Vagina (tissue), 2 donors: ENCODE measurements around the gene AGO4. TPM values are rescaled to one million over a fixed set of nuclear protein-coding genes. Genes with fewer than 3 reads are reported as not detected.

ENCODE experiments used
- DNase-seq, 2 donors: peaks; one replicate each; pipeline ENCODE4 v3.0.0-alpha.2; 2017; ENCODE audit errors: extremely low spot score in 2 of 2
- H3K27ac ChIP-seq: fragments of 200-600 bp; sonication (generic); one replicate; pipeline ENCODE4 v1.5.1; 2019
- H3K27me3 ChIP-seq: fragments of 200-600 bp; sonication (generic); one replicate; pipeline ENCODE4 v1.5.1; 2019
- H3K36me3 ChIP-seq, 2 donors: fragments of 200-600 bp; sonication (generic); one replicate each; pipeline ENCODE4 v1.5.1; 2017 to 2019
- H3K4me1 ChIP-seq: fragments of 200-600 bp; sonication (generic); one replicate; pipeline ENCODE4 v1.5.1; 2019
- H3K4me3 ChIP-seq, 2 donors: fragments of 200-600 bp; sonication (generic); 1 replicate in 1 of 2; 2 replicates in 1 of 2; pipeline ENCODE4 v1.5.1; 2016 to 2019
- H3K9me3 ChIP-seq: fragments of 200-600 bp; sonication (generic); one replicate; pipeline ENCODE4 v1.5.1; 2019
- POLR2A ChIP-seq, 2 donors: fragments of 450-650 bp; IDR thresholded peaks; one replicate each; pipeline ENCODE4 v1.6.1; 2017; ENCODE audit warnings: antibody characterized with exemption in 2 of 2, mild to moderate bottlenecking in 2 of 2, moderate library complexity in 2 of 2
- POLR2AphosphoS5 ChIP-seq, 2 donors: sonication (generic); formaldehyde crosslinking; IDR thresholded peaks; one replicate each; pipeline ENCODE4 v1.9.0; 2017; ENCODE audit warnings: antibody characterized with exemption in 2 of 2, mild to moderate bottlenecking in 2 of 2, low read depth in 1 of 2; ENCODE audit not compliant: insufficient read depth in 1 of 2
- intact Hi-C: fragments of 100-400 bp; cut with DNase I; formaldehyde crosslinking; loops from one replicate; pipeline ENCODE4 v1.15.1; 2023
- total RNA-seq: library from RNA; depleted of rRNA; stranded (reverse); fragments of >200 nt; gene quantifications from one replicate; pipeline ENCODE4 v1.2.3, GENCODE V29; 2016
- TF ChIP-seq, protein P1 (sequence below), 3 experiments: fragments of 450-650 bp in 2 of 3; fragments of 200-600 bp in 1 of 3; sonication (generic) in 1 of 3; IDR thresholded peaks; one replicate each; pipeline ENCODE4 v1.5.1; 2017 to 2019; ENCODE audit warnings: antibody characterized with exemption in 3 of 3, mild to moderate bottlenecking in 2 of 3, moderate library complexity in 2 of 3

Gene AGO4
- total RNA-seq, 1 donor from 2014 or later, result 18.4 TPM

DNA sequence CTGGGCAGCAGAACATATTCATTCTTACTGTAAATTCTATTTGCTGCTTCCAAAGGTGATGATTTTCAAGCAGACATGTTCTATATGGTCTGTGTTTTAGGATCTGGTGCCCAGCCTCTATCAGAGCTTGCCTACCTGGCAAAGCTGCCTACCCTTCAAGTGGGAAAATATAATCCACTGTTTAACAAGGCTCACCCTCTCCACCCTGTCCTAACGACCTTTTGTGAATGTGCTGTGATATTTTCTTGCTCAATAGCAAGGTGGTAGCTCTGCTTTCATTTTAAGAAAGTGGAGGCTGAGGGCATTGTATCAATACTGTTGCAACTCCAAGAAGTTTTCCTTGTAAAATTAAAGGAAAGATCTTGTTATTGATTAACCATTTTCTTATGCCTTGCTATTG, 49.1 kb downstream of the AGO4 start:
- TF ChIP-seq POLR2A (IDR thresholded peaks at IDR 0.05), result no peak
- no peak for TF ChIP-seq POLR2AphosphoS5 (IDR thresholded peaks at IDR 0.05; ENCODE audit: insufficient read depth in 1 of 2, low read depth in 1 of 2)
- TF ChIP-seq, protein P1, sequence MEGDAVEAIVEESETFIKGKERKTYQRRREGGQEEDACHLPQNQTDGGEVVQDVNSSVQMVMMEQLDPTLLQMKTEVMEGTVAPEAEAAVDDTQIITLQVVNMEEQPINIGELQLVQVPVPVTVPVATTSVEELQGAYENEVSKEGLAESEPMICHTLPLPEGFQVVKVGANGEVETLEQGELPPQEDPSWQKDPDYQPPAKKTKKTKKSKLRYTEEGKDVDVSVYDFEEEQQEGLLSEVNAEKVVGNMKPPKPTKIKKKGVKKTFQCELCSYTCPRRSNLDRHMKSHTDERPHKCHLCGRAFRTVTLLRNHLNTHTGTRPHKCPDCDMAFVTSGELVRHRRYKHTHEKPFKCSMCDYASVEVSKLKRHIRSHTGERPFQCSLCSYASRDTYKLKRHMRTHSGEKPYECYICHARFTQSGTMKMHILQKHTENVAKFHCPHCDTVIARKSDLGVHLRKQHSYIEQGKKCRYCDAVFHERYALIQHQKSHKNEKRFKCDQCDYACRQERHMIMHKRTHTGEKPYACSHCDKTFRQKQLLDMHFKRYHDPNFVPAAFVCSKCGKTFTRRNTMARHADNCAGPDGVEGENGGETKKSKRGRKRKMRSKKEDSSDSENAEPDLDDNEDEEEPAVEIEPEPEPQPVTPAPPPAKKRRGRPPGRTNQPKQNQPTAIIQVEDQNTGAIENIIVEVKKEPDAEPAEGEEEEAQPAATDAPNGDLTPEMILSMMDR (IDR thresholded peaks at IDR 0.05), result no peak
- peaks cover 0 to 28% of the 10 kb centered on the region in 2 donors for H3K36me3 ChIP-seq
- no peaks in the 10 kb centered on the region for H3K9me3 ChIP-seq
- intact Hi-C loops, result no loop called here
- DNase-seq, result no peak
- H3K4me1 ChIP-seq, result peaks cover 6% of the 10 kb centered on the region
- H3K27ac ChIP-seq, result no peak overlapping the region
- no peaks in the 10 kb centered on the region for H3K27me3 ChIP-seq
- no peak overlapping the region for H3K4me3 ChIP-seq

- H3K36me3 ChIP-seq, result peaks cover 0 to 25% of the 10 kb centered on the region in 2 donors
- no peak overlapping the region for H3K27ac ChIP-seq
- no peaks in the 10 kb centered on the region for H3K27me3 ChIP-seq
- H3K9me3 ChIP-seq, result no peaks in the 10 kb centered on the region
- H3K4me1 ChIP-seq, result no peaks in the 10 kb centered on the region
- no peak for DNase-seq
- intact Hi-C loops, result no loop called here
- no peak for TF ChIP-seq POLR2AphosphoS5 (IDR thresholded peaks at IDR 0.05; ENCODE audit: insufficient read depth in 1 of 2, low read depth in 1 of 2)
- TF ChIP-seq, protein P1 (IDR thresholded peaks at IDR 0.05), result no peak
- TF ChIP-seq POLR2A (IDR thresholded peaks at IDR 0.05), result no peak
- no peak overlapping the region for H3K4me3 ChIP-seq
Measured at GRCh38 chr1:35857830-35858229, 50.0 kb downstream of the AGO4 start.

DNA sequence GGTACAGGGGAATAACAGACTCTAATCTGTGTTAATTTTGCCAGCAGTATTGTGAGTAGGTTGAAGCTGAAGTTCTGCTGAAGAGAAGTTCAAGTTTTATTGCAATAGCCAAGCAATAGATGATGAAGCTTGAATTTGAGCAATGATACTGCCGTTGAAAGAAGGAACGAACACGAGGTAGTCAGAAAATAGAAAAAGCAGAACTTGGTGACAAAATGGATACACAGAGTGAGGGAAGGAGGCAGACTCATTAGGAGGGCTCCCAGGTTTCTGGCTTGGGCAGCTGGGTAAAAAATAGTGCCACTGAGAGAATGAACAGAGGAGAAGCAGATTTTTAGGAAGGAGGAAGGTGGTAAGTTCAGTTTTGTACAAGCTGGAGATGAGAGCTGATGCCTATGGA, 52.9 kb downstream of the AGO4 start:
- Histone ChIP-seq H3K36me3 (peaks cover 0 to 4% of the 10 kb centered on the region in 2 donors), H3K27me3 (no peaks in the 10 kb centered on the region), H3K4me3 (no peak overlapping the region), H3K27ac (no peak overlapping the region), H3K4me1 (no peaks in the 10 kb centered on the region), H3K9me3 (no peaks in the 10 kb centered on the region)
- DNase-seq, result no peak
- TF ChIP-seq, protein P1 (IDR thresholded peaks at IDR 0.05), result no peak
- TF ChIP-seq POLR2A (IDR thresholded peaks at IDR 0.05), result no peak
- TF ChIP-seq POLR2AphosphoS5 (IDR thresholded peaks at IDR 0.05; ENCODE audit: insufficient read depth in 1 of 2, low read depth in 1 of 2), result no peak
- intact Hi-C loops, result no loop called here

- H3K4me3 ChIP-seq, result no peak overlapping the region
- no peak overlapping the region for H3K27ac ChIP-seq
- intact Hi-C loops, result no loop called here
- TF ChIP-seq POLR2AphosphoS5 (IDR thresholded peaks at IDR 0.05; ENCODE audit: insufficient read depth in 1 of 2, low read depth in 1 of 2), result no peak
- TF ChIP-seq POLR2A (IDR thresholded peaks at IDR 0.05), result no peak
- TF ChIP-seq, protein P1 (IDR thresholded peaks at IDR 0.05), result no peak
- H3K9me3 ChIP-seq, result no peaks in the 10 kb centered on the region
- H3K27me3 ChIP-seq, result no peaks in the 10 kb centered on the region
- H3K4me1 ChIP-seq, result no peaks in the 10 kb centered on the region
- H3K36me3 ChIP-seq, result no peaks in the 10 kb centered on the region
- no peak for DNase-seq
Measured at GRCh38 chr1:35863136-35863535, 55.3 kb downstream of the AGO4 start.

GRCh38 chr1:35863881-35864625, 56.2 kb downstream of the AGO4 start:
- H3K36me3 ChIP-seq, result no peaks in the 10 kb centered on the region
- no peak overlapping the region for H3K27ac ChIP-seq
- TF ChIP-seq, protein P1 (IDR thresholded peaks at IDR 0.05), result no peak
- TF ChIP-seq POLR2AphosphoS5 (IDR thresholded peaks at IDR 0.05; ENCODE audit: insufficient read depth in 1 of 2, low read depth in 1 of 2) (no peak), POLR2A (IDR thresholded peaks at IDR 0.05) (no peak)
- H3K4me3 ChIP-seq, result no peak overlapping the region
- no peak for DNase-seq
- intact Hi-C loops, result no loop called here
- H3K9me3 ChIP-seq, result no peaks in the 10 kb centered on the region
- no peaks in the 10 kb centered on the region for H3K27me3 ChIP-seq
- no peaks in the 10 kb centered on the region for H3K4me1 ChIP-seq
